Central memory CD4-positive, alpha-beta T cell (primary cell): Measurements from ENCODE around the gene LRRC37A2.
"Not testable (repeated sequence)": the region's sequence is repeated elsewhere in the genome, so short reads cannot be mapped to it uniquely, and the experiment has no call there.

ENCODE experiments used
- DNase-seq: peaks from one replicate; pipeline ENCODE4 v3.0.0; 2022

Gene LRRC37A2

DNA sequence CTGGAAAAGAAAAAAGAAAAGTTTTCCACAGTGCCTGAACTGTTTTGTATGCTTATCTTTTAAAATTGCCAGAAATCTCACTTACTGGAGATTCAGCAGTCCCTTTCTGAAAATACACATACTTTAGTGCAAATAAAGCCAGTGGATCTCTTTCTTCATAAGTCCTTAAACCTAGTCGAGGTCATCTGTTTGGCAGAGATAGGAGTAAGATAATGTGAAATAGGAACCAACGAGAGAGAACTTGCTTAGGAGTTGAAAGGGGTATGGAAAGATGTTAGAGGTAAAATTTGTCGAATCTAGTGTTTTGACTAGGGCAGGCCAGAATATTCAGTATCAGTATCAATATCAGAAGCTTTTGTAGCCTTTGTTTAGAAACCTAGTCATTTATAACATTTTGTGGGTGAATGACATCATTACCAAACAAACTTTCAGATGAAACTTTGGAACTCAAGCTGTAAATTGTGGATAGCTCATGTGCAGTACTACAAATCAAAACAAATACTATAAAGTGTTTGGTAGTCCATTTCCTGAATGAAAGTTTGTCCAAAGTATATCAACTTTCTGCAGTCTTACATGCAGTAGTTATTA is 86.2 kb downstream of the LRRC37A2 start:
- DNase-seq = not testable (repeated sequence)

DNA sequence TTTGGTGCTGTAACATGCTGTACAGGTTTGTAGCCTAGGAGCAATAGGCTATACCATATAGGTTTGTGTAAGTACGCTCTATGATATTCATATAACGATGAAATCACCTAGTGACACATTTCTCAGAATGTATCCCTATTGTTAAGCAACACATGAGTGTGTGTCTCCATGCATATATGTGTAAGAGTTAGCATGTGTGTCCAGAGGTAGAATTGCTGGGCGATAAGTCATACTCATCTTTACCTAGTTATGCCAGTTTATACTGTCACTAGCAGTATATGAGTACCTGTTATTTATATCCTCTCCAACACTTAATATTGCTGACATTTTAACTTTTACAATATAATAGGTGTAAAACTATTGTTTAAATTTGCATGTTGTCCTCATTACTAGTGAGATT is 88.5 kb downstream of the LRRC37A2 start:
- DNase-seq = not testable (repeated sequence)

DNA sequence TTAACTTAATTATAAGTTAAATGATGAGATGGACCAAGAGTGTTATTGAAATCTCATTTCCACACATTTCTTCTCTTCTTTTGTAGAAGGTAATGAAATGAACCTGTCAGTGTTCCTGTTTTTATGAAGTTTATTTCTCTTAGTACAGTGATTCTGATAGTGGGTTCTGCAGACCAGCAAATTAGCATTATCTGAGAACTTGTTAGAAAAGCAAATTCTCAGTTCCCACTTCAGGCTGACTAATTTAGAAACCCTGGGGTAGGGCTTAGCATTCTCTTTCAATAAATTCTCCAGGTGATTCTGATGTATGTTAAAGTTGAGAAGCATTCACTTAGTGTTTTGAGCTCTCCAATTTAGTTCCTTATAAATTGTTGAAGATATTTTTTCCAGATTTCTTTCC is 90.9 kb downstream of the LRRC37A2 start:
- DNase-seq = not testable (repeated sequence)
